ENCODE measurements around the gene RTN4R. TPM values are rescaled to one million over a fixed set of nuclear protein-coding genes. Genes with fewer than 3 reads are reported as not detected.

The RTN4R gene
- polyA plus RNA-seq, 1 donor = 25.1 TPM

DNA sequence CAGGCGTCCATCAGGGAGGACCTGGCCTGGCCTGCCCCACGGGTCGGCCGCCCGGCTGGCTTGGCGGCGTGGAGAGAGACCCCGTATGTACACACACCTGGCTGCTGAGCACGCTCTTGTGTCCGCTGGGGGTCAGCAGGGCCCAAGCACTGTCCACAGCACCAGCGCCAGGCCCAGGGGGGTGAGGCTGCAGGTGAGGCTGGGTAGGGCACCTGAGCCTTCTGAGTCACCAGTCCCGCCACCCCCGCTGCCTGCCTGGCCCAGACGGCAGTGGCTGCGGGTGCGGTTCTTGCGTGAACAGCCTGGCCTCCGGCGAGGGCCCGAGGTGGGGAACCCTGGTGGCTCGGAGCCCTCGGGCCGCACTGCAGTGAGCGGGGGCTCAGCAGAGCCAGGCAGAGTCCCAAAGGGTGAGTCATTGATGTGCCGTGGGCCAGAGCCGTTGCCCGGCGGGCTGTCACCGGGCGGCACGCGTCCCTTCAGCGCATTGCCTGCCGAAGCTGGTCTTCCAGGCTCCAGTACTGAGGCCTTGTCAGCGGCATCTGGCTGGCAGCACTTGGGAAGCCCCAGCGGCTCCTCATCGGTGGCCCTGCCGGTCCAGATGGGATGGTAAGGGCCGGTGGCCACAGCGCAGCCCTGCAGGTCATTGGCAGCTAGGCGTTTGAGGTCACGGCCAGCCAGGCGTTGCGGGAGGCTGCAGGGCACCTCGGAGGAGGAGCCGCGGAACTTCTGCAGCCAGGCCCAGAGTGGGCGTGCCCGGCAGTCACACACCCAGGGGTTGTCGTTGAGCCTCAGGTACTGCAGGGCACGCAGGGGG is 26.3 kb downstream of the RTN4R start:
- no peak for DNase-seq

GRCh38 chr22:20240900-20241299 is 27.2 kb downstream of the RTN4R start:
- no peak for DNase-seq

DNA sequence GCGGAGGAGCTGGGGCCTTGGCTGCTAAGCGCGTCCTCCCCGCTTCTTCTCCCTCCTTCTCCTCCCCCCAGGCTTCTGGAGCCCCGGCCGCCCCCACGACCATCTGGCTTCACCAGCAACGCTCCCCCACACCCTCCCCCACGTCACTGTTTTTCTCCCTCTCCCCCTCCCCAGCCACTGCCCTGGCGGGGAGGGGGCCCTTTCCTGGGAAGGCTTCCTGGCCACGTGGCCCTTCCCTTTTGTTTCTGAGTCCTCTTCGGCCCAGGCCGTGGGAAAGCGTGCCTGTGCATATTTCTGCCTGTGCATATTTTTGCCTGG is 27.7 kb downstream of the RTN4R start:
- DNase-seq = peak; percentile 82

DNA sequence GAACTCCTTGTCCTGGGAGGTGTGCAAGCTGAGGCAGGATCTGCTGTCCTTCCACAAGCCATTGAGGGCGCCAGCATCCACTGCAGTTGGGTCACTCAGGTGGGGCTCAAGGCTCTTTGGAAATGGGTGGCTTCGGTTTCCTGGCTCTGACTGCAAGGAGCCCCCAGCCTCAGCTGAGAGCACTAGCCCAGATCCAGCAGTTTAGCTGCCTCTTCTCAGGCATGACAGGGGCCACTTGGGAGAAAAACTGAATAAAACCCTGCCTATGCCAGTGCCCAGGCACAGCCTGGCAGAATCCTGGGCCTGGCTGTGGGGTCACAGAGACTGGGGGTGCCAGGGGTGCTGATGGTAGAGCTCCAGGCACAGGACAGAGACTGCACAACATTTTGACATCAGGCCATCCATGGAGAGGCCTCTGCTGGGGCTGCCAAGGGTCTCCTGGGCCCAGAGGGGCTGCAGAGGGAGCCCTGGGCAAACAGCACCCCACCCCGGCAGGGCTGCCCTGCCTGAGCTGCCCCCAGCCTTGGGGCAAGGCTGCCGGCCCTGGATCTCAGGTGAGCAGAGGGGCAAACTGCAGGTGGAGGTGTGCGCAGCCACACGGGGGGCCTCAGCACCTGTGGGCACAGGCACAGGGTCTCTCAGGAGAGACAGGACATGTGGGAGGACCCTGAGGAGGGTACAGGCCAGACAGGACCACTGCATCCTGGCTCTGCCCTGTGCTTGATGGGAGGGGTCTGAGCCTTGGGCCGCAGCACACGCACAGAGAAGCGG is 28.3 kb downstream of the RTN4R start:
- no peak for DNase-seq

- DNase-seq = peak; percentile 81
Observed at GRCh38 chr22:20238901-20239675, 29.0 kb downstream of the RTN4R start.

GRCh38 chr22:20238536-20238900 is 29.6 kb downstream of the RTN4R start:
- no peak for DNase-seq

DNA sequence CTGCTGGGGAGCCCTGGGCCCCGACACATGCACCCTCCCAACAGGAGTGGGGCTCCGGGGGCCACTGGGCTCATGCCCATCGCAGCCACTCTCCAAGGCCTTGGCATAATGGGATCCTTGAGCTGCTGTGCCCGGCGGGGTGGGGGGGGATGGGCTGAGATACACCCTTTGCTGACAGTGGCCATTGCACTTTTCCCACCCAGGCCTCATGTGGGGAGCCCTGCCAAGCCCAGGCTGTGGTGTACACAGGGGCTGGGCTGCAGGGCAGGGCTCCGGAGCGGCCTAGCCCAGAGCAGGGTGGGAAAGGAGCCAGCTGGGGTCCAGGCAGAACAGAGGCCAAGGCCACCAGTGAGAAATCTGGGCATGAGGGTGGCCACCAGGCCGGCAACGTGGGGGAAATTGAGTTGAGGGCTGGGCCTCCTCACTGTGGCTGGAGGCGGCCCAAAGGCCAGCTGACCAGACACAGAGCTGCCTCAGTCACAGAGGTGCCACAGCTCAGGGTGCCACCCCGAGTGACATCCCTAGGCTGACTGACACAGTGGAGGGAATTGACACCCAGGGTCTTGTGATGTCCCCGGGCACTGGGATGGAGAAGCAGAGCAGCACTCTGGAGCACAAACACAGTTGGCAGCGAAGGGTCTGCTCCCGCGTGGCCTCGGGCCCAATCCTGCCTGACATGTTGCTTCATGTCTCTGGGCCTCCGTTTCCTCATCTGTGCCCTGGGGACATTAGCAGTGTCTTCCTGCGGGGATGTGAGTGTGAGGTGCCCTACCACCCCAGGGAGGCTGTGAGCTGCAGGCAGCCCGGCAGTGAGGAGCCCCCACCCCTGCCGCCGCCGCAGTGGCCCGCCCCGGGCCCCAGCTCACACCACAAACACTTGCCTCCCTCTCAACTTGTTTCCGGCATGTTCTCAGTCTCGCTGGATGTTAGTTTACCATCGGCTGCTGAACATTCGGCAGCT is 30.4 kb downstream of the RTN4R start:
- DNase-seq = no peak

DNA sequence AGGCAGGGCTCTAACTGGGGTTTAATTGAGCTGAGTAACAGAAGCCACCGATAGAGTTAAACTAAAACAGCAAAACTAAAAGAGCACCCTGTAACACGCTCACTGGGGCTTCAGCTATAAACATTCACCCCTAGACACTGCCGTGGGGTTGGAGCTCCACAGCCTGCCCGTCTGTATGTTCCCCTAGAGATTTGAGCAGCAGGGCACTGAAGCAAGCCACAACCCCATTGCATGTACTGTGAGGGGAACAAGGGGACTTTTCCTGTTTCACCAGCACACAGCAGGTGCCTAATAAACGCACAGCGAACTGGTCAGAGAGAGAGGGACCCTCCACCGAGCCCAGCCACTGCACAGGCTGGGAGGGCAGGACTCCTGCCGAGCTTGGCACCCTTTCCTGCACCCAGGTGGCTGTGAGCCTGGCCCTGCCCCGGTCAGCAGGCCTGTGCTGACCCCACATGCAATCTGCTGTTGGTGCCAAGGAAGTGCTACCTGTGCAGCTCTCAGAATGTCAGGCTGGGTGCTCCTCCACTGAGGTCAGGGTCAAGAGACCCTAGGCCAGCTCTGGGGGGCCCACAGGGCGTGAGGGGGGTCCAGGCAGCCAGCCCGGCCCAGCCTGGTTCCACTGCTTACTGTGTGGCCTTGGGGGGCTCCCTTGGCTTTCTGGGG is 31.9 kb downstream of the RTN4R start:
- no peak for DNase-seq

- no peak for DNase-seq
Observed at GRCh38 chr22:20235389-20235991, 32.6 kb downstream of the RTN4R start.

- no peak for DNase-seq
Observed at GRCh38 chr22:20234760-20235388, 33.2 kb downstream of the RTN4R start.

- DNase-seq = no peak
Observed at GRCh38 chr22:20234314-20234682, 33.8 kb downstream of the RTN4R start.

DNA sequence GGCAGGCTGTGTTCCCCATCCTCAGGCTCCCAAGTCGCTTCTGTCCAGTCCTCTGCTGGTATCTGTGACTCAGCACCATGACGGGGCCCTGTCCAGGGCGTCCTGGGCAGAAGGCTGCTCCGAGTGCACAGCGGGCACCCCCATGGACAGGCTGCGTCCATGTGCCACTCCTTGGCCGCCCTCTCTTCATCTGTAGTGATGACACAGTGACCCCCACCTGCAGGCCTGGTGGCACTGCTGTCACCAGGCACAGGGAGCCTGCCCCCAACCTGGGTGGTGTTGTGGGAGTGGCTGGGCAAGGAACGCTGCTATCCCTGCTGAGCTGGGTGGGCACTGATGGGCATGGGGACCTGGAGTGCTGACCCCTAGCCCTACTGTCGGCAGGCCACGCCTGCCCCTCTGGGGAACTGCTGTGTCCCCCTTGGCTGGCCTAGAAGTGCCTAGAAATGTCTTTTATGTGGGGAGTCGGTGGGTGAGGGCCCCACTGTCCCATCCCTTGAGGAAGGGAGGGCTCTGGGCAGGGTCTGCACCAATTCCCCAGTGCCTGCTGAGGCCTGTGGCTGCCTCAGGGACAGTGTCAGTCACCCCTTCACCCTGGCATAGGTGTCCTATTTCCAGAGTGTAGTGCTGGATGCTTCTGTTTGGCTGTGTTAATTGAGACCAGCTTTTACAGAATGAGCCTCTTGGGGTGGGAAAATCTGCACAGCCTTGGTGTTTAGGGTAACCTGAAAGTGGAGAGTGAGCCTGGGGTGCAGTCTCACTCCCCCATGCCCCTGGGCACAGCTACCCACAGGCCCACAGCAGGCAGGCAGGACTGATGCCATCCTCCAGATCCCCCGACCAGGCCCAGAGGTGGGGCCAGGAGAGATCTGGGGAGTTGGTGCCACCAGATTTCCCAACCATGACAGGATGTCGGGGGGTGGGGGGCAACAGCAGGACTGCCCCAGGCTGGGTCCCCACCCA is 34.5 kb downstream of the RTN4R start:
- DNase-seq = no peak

DNA sequence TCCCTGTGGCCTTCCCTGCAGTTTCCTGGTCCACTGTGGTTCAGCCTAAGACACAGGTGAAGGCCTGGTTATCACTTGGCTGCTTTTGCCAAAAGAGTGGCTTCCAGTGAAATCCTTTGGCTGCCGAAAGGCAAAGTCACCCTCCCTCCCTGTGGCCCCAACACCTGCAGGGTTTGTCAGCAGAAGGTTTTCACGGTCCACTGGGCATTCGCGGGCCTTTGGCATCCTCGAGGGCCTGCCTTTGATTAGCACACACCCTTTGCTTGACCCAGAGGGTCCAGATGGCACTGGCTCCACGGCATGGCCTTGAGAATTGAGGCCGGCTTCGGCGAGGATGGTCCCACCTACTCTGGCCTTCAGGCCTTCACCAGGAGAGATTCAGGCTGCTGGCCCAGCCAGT is 35.3 kb downstream of the RTN4R start:
- DNase-seq = no peak

- no peak for DNase-seq
Observed at GRCh38 chr22:20232237-20232598, 35.9 kb downstream of the RTN4R start.

- no peak for DNase-seq
Observed at GRCh38 chr22:20231514-20232236, 36.4 kb downstream of the RTN4R start.

- no peak for DNase-seq
Observed at GRCh38 chr22:20230777-20231420, 37.2 kb downstream of the RTN4R start.

DNA sequence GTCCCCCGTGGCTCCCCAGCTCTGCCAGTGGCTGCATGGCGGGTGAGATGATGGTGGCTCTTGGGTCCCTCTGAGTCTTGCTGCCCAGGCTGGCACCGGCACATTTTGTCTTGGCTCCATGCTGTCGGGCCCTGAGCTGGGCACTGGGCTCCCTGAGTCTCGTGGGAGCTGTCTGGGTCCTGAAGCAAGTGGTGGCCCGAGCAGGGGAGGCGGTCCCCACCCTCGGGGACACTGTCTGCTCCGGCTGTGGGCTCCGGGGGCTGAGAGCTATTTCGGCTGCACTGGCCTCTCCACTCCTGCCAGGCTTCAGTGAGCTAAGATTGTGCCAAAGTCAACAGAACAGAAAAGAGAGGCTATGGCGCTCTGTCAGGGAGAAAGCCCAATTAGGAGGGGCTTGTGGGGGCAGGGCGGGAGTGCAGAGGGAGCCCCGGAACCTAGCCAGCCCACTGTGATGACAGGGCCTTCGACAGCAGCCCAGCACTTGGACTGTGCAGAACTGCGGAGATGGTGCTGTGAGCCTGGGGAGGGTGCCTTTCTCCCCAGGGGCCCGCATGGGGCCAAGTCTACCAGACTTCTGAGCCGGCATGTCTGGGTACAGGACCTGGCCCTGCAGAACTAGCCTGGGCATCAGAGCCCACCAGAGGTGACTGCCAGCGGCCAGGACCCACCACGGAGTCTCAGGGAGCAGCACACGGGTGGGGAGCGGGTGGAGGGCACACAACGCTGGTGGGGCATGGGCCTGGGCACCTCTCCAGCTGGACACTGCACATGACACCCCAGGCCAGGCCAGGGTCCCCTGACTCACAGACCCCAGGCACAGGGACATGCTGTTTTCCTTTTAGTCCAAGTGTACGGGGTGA is 38.0 kb downstream of the RTN4R start:
- DNase-seq = no peak

DNA sequence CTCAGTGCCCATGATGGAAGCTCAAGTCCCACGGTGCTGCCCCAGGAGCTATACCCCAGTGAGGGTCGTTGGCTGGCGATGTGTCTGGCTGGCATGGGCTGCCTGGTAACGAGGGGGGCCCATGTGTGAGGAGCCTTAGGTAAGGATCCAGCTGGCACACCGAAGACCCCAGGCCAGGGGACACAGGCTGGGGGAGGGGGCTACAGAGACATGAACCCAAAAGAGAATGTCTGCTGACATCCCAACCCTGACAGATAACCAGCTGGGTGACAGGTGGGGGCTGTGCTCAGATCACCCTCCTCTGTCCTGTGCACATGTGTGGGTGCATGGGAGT is 39.2 kb downstream of the RTN4R start:
- DNase-seq = no peak
